Aorta (tissue), 5 donors: Measurements from ENCODE around the gene GSC2. TPM values are rescaled to one million over a fixed set of nuclear protein-coding genes. Genes with fewer than 3 reads are reported as not detected.

ENCODE experiments used
- ATAC-seq: fragments of 200-7000 bp; cut with Tn5 transposase; one replicate; pipeline ENCODE4 v1.9.1; 2022; ENCODE audit warnings: moderate library complexity; ENCODE audit not compliant: low FRiP score
- DNase-seq, 2 donors: peaks; one replicate each; pipeline ENCODE4 v3.0.0-alpha.2; 2020
- H3K27ac ChIP-seq, 2 donors: one replicate each; pipeline ENCODE4 v1.5.1; 2013; ENCODE audit warnings: low read length in 2 of 2, mild to moderate bottlenecking in 2 of 2, moderate library complexity in 2 of 2, control low read depth in 1 of 2, inconsistent platforms in 1 of 2, low read depth in 1 of 2
- H3K27me3 ChIP-seq, 2 donors: one replicate each; pipeline ENCODE4 v1.6.1; 2013; ENCODE audit warnings: control low read depth in 1 of 2, low read length in 1 of 2, mild to moderate bottlenecking in 1 of 2, moderate library complexity in 1 of 2; ENCODE audit not compliant: insufficient read depth in 2 of 2, control insufficient read depth in 1 of 2
- H3K36me3 ChIP-seq, 2 donors: one replicate each; pipeline ENCODE4 v1.6.1; 2013; ENCODE audit warnings: control low read depth in 1 of 2, low read length in 1 of 2, mild to moderate bottlenecking in 1 of 2; ENCODE audit not compliant: insufficient read depth in 2 of 2, control insufficient read depth in 1 of 2
- H3K4me1 ChIP-seq, 2 donors: one replicate each; pipeline ENCODE4 v1.6.1; 2013; ENCODE audit warnings: low read length in 2 of 2, control low read depth in 1 of 2, mild to moderate bottlenecking in 1 of 2, moderate library complexity in 1 of 2; ENCODE audit not compliant: insufficient read depth in 2 of 2, control insufficient read depth in 1 of 2
- H3K4me3 ChIP-seq, 2 donors: one replicate each; pipeline ENCODE4 v1.5.1; 2013; ENCODE audit warnings: low read length in 2 of 2, control low read depth in 1 of 2, mild to moderate bottlenecking in 1 of 2
- H3K9me3 ChIP-seq: one replicate; pipeline ENCODE4 v1.6.1; 2013; ENCODE audit warnings: mild to moderate bottlenecking, low read length; ENCODE audit not compliant: control insufficient read depth
- whole genome bisulfite sequencing, 2 donors: extraction: QIAGEN DNeasy Blood & Tissue Kit; methylation state at CpG; one replicate each; pipeline ENCODE4 v1.1.7; 2013; 5-methylcytosine and 5-hydroxymethylcytosine counted together
- intact Hi-C, 2 donors: fragments of 100-400 bp; cut with DNase I; formaldehyde crosslinking; loops; one replicate each; pipeline versions ENCODE4 v1.14.2 to v1.15.0; 2022
- polyA plus RNA-seq, 2 donors: library from polyadenylated mRNA; stranded (reverse); fragments of 200-250 nt; gene quantifications; one replicate each; pipeline ENCODE4 v1.2.3, GENCODE V29; 2013
- total RNA-seq, 2 donors: library from RNA; stranded (reverse); fragmentation: NEBNext Ultra II Directional; extraction: Animal tissue kit (Norgen Biotek cat#: 25700); gene quantifications; one replicate each; pipeline ENCODE4 v1.2.1, GENCODE V29; 2021
- donor health status: healthy with polysubstance abuse.
- donor health status: Bipolar disorder and iron deficiency.
- donor health status: DM: no; HTN: no; CAD: no.
- donor health status: DM: no; HTN: no; CAD: no.
- donor health status: DM: yes; HTN: yes; CAD: no.

GSC2 gene
- total and polyA plus RNA-seq, 4 donors: not detected

GRCh38 chr22:19105456-19105855 is 44.6 kb downstream of the GSC2 start:
- no peak overlapping the region for H3K27ac ChIP-seq

GRCh38 chr22:19103880-19104821 is 45.9 kb downstream of the GSC2 start:
- no peaks in the 10 kb centered on the region for H3K4me1 ChIP-seq

More at GRCh38 chr22:19105456-19105855, 44.6 kb downstream of the GSC2 start:
- H3K4me1 ChIP-seq: no peaks in the 10 kb centered on the region
- 97% methylated on average over 8 of the region's 8 CpGs for WGBS, 2 donors
- DNase-seq (peak in 1 of 2 donors; percentile 17), ATAC-seq (no peak)
- intact Hi-C loops: no loop called here
- no peaks in the 10 kb centered on the region for H3K27me3 ChIP-seq
- no peaks in the 10 kb centered on the region for H3K36me3 ChIP-seq
- no peaks in the 10 kb centered on the region for H3K9me3 ChIP-seq
- no peak overlapping the region for H3K4me3 ChIP-seq

GRCh38 chr22:19098157-19098556 is 51.9 kb downstream of the GSC2 start:
- H3K36me3 ChIP-seq: peaks cover 0 to 2% of the 10 kb centered on the region in 2 donors
- 54 to 68% methylated on average over 4 of the region's 4 CpGs for WGBS, 2 donors
- no peaks in the 10 kb centered on the region for H3K27me3 ChIP-seq
- DNase-seq (no peak), ATAC-seq (no peak)
- H3K4me1 ChIP-seq: no peaks in the 10 kb centered on the region
- intact Hi-C loops: no loop called here
- H3K27ac ChIP-seq: no peak overlapping the region
- no peak overlapping the region for H3K4me3 ChIP-seq
- no peaks in the 10 kb centered on the region for H3K9me3 ChIP-seq

More at GRCh38 chr22:19103880-19104821, 45.9 kb downstream of the GSC2 start:
- WGBS, 2 donors: 53 to 57% methylated on average over 5 of the region's 5 CpGs
- intact Hi-C loops: no loop called here
- ATAC-seq (no peak), DNase-seq (peak in 1 of 2 donors; percentile 69)
- no peaks in the 10 kb centered on the region for H3K27me3 ChIP-seq
- no peaks in the 10 kb centered on the region for H3K9me3 ChIP-seq
- no peak overlapping the region for H3K27ac ChIP-seq
- H3K4me3 ChIP-seq: no peak overlapping the region
- no peaks in the 10 kb centered on the region for H3K36me3 ChIP-seq

- no peak for ATAC-seq
- no peak for DNase-seq
- WGBS, 2 donors: 71 to 74% methylated on average over 3 of the region's 3 CpGs
These were observed 52.6 kb downstream of the GSC2 start for GRCh38 chr22:19097518-19097917.

More at GRCh38 chr22:19097518-19097917, 52.6 kb downstream of the GSC2 start:
- no peaks in the 10 kb centered on the region for H3K27me3 ChIP-seq
- H3K4me3 ChIP-seq: no peak overlapping the region
- H3K9me3 ChIP-seq: no peaks in the 10 kb centered on the region
- H3K4me1 ChIP-seq: no peaks in the 10 kb centered on the region
- peaks cover 0 to 2% of the 10 kb centered on the region in 2 donors for H3K36me3 ChIP-seq
- intact Hi-C loops: no loop called here
- no peak overlapping the region for H3K27ac ChIP-seq

Other genes starting within 250 kb of the GSC2 start
- gene DGCR6, start 244.0 kb downstream of the GSC2 start, total RNA-seq: 1 to 10 TPM in 1 of 2 donors, under 1 TPM in 1; 0.88 to 1.7 TPM
- 1 to 10 TPM; 3.3 to 5.8 TPM for gene DGCR6, start 244.0 kb downstream of the GSC2 start, polyA plus RNA-seq
- gene PRODH, start 214.0 kb downstream of the GSC2 start, total RNA-seq: 1 to 10 TPM; 1.0 to 1.9 TPM
- 1 to 10 TPM; 1.5 to 2.3 TPM for gene PRODH, start 214.0 kb downstream of the GSC2 start, polyA plus RNA-seq
- 10 to 100 TPM; 37.0 to 43.5 TPM for gene DGCR2, start 27.9 kb downstream of the GSC2 start, total RNA-seq
- gene DGCR2, start 27.9 kb downstream of the GSC2 start, polyA plus RNA-seq: 10 to 100 TPM; 19.7 to 27.4 TPM
- gene TSSK2, start 19.0 kb downstream of the GSC2 start, total RNA-seq: not detected
- under 1 TPM; 0.08 to 0.50 TPM for gene TSSK2, start 19.0 kb downstream of the GSC2 start, polyA plus RNA-seq
- gene ESS2, start 5.6 kb downstream of the GSC2 start, total RNA-seq: 10 to 100 TPM; 11.9 to 13.0 TPM
- gene ESS2, start 5.6 kb downstream of the GSC2 start, polyA plus RNA-seq: 10 to 100 TPM in 1 of 2 donors, 1 to 10 TPM in 1; 8.3 to 26.9 TPM
- gene SLC25A1, start 28.4 kb upstream of the GSC2 start, total RNA-seq: 10 to 100 TPM; 45.8 to 51.6 TPM
- gene SLC25A1, start 28.4 kb upstream of the GSC2 start, polyA plus RNA-seq: 10 to 100 TPM; 36.7 to 49.3 TPM
- 1 to 10 TPM; 7.9 to 8.1 TPM for gene CLTCL1, start 141.4 kb upstream of the GSC2 start, total RNA-seq
- gene CLTCL1, start 141.4 kb upstream of the GSC2 start, polyA plus RNA-seq: 1 to 10 TPM in 1 of 2 donors, under 1 TPM in 1; 0.25 to 6.0 TPM